Endothelial cell of umbilical vein (primary cell): ENCODE measurements around the gene KLHL17. TPM values are rescaled to one million over a fixed set of nuclear protein-coding genes. Genes with fewer than 3 reads are reported as not detected.

Experiments
- BruUV-seq: library from RNA; stranded (reverse); fragments of 400-500 nt; replicated peaks from 2 replicates; lab custom pipeline; 2021; lab: Mats Ljungman, UMichigan
- CTCF ChIA-PET: fragments of 300-600, 350-600 bp; sonication (Branson Sonifier 250); formaldehyde crosslinking; loops from one replicate; lab custom pipeline; 2021; ENCODE audit warnings: antibody characterized with exemption, inconsistent platforms; lab: Charles Lee
- POLR2A ChIA-PET: fragments of 300-600, 350-600 bp; sonication (Branson Sonifier 250); formaldehyde crosslinking; loops from one replicate; lab custom pipeline; 2021; ENCODE audit warnings: antibody characterized with exemption, inconsistent platforms; lab: Charles Lee
- DNase-seq: peaks from one replicate; pipeline ENCODE4 v3.0.0-alpha.2; 2011; ENCODE audit warnings: low read depth, low spot score
- FAIRE-seq: peaks from 2 replicates; lab custom pipeline; 2011; peaks lifted over from hg19 to GRCh38; lab: Jason Lieb, UNC
- H2AFZ ChIP-seq: 2 replicates; pipeline ENCODE4 v1.6.0; 2012; ENCODE audit warnings: low read depth, low read length, control low read depth, inconsistent platforms
- H3K27ac ChIP-seq: 2 replicates; pipeline ENCODE4 v1.5.1; 2011; ENCODE audit warnings: low read depth, mild to moderate bottlenecking, control low read depth, low read length, moderate library complexity; ENCODE audit not compliant: insufficient read depth
- H3K27me3 ChIP-seq, 2 experiments: 2 replicates each; pipeline versions ENCODE4 v1.6.0 to v1.6.1; 2011; ENCODE audit warnings: low read length in 2 of 2, mixed read lengths in 1 of 2; ENCODE audit not compliant: control insufficient read depth in 2 of 2, insufficient read depth in 2 of 2
- H3K36me3 ChIP-seq, 2 experiments: 2 replicates in 1 of 2; 3 replicates in 1 of 2; pipeline ENCODE4 v1.5.1; 2011; ENCODE audit warnings: low read length in 2 of 2, mild to moderate bottlenecking in 1 of 2, moderate library complexity in 1 of 2; ENCODE audit not compliant: control insufficient read depth in 2 of 2, insufficient read depth in 2 of 2; ENCODE audit errors: extremely low read depth in 1 of 2
- H3K4me1 ChIP-seq: 3 replicates; pipeline ENCODE4 v1.5.1; 2011; ENCODE audit warnings: mild to moderate bottlenecking, low read length; ENCODE audit not compliant: control insufficient read depth, insufficient read depth; ENCODE audit errors: extremely low read depth
- H3K4me2 ChIP-seq: 2 replicates; pipeline ENCODE4 v1.6.1; 2011; ENCODE audit warnings: low read length, control low read depth, mixed read lengths; ENCODE audit not compliant: insufficient read depth
- H3K4me3 ChIP-seq, 3 experiments: fragments of 200-600 bp in 1 of 3; sonication (generic), shearing (Covaris generic) in 1 of 3; replicated peaks in 1 of 3; 2 replicates each; pipeline ENCODE4 v1.5.1; 2011 to 2016; ENCODE audit warnings: control low read depth in 3 of 3, low read length in 3 of 3, mild to moderate bottlenecking in 2 of 3, inconsistent platforms in 1 of 3, low read depth in 1 of 3, moderate library complexity in 1 of 3; ENCODE audit not compliant: insufficient read depth in 1 of 3
- H3K79me2 ChIP-seq: 2 replicates; pipeline ENCODE4 v1.6.0; 2012; ENCODE audit warnings: low read length, inconsistent platforms; ENCODE audit not compliant: control insufficient read depth, insufficient read depth
- H3K9ac ChIP-seq: replicated peaks from 2 replicates; pipeline ENCODE3; 2011; ENCODE audit warnings: low read length, control low read depth; ENCODE audit not compliant: insufficient read depth; ENCODE audit errors: extremely low read depth
- H3K9me1 ChIP-seq: replicated peaks from 3 replicates; pipeline ENCODE4 v1.6.0; 2011; ENCODE audit warnings: mild to moderate bottlenecking, low read length; ENCODE audit not compliant: control insufficient read depth, insufficient read depth; ENCODE audit errors: extremely low read depth
- H3K9me3 ChIP-seq: replicated peaks from 2 replicates; pipeline ENCODE4 v1.5.1; 2012; ENCODE audit warnings: low read length, inconsistent platforms; ENCODE audit not compliant: control insufficient read depth, insufficient read depth
- H4K20me1 ChIP-seq: replicated peaks from 2 replicates; pipeline ENCODE3; 2011; ENCODE audit warnings: mild to moderate bottlenecking, low read length; ENCODE audit not compliant: control insufficient read depth, insufficient read depth; ENCODE audit errors: extremely low read depth
- EZH2 ChIP-seq: IDR thresholded peaks from 2 replicates; pipeline ENCODE4 v1.6.1; 2012; ENCODE audit warnings: borderline replicate concordance, low read depth, mild to moderate bottlenecking, moderate library complexity, low read length, inconsistent platforms; ENCODE audit not compliant: severe bottlenecking
- FOS ChIP-seq: IDR thresholded peaks from 2 replicates; pipeline ENCODE4 v1.6.1; 2011; ENCODE audit warnings: mild to moderate bottlenecking, low read length, moderate library complexity, borderline replicate concordance; ENCODE audit not compliant: insufficient read depth
- GATA2 ChIP-seq: IDR thresholded peaks from 2 replicates; pipeline ENCODE4 v1.7.0; 2011; ENCODE audit warnings: low read depth, mild to moderate bottlenecking, moderate library complexity, mixed read lengths, low read length; ENCODE audit not compliant: insufficient read length, insufficient read depth
- JUN ChIP-seq: IDR thresholded peaks from 2 replicates; pipeline ENCODE4 v1.6.1; 2011; ENCODE audit warnings: borderline replicate concordance, low read depth; ENCODE audit not compliant: insufficient read length, insufficient read depth
- MAX ChIP-seq: IDR thresholded peaks from 2 replicates; pipeline ENCODE4 v1.6.1; 2011; ENCODE audit not compliant: insufficient read depth, insufficient read length
- MYC ChIP-seq: IDR thresholded peaks from one replicate; pipeline ENCODE4 v1.6.1; 2011; ENCODE audit warnings: mild to moderate bottlenecking, low read depth, low read length
- POLR2AphosphoS5 ChIP-seq: IDR thresholded peaks from 2 replicates; pipeline ENCODE4 v1.6.1; 2012; ENCODE audit warnings: low read depth, mild to moderate bottlenecking, control low read depth, low read length, moderate library complexity; ENCODE audit not compliant: insufficient read depth
- dilution Hi-C: fragments of 300-500 bp; cut with MboI; formaldehyde crosslinking; loops from one replicate; pipeline ENCODE4 v1.15.0; 2019; ENCODE audit warnings: low sequenced_read_pairs; ENCODE audit not compliant: extremely low pct_ligation_motif_present
- intact Hi-C: fragments of 100-400 bp; cut with micrococcal nuclease; formaldehyde crosslinking; loops from one replicate; pipeline ENCODE4 v1.10.0; 2022
- polyA plus RNA-seq, 4 experiments: library from polyadenylated mRNA; depleted of rRNA in 3 of 4; stranded (reverse) in 3 of 4; unstranded in 1 of 4; fragments of >200 nt; gene quantifications; 2 replicates each; pipeline versions ENCODE4 v1.2.1 to v1.2.3, GENCODE V29; 2011 to 2012; ENCODE audit warnings: missing spikeins in 1 of 4
- total RNA-seq: library from RNA; stranded (reverse); gene quantifications from 2 replicates; pipeline ENCODE4 v1.2.3, GENCODE V29; 2021

The KLHL17 gene
- total and polyA plus RNA-seq, 2 donors (not counting 3 experiments of a cell fraction or from before 2014, with no cell fraction given) = 27.0 to 30.1 TPM

- FAIRE-seq (no peak), DNase-seq (no peak)
- no TSS peak for BruUV-seq
- Histone ChIP-seq H3K9me3 (no peaks in the 10 kb centered on the region), H3K27me3 (peaks cover 7 to 29% of the 10 kb centered on the region in 2 experiments), H3K4me1 (peaks cover 12% of the 10 kb centered on the region), H3K27ac (no peak overlapping the region), H3K36me3 (peaks cover 0 to 9% of the 10 kb centered on the region in 2 experiments), H3K4me3 (no peak overlapping the region), H3K9me1 (no peaks in the 10 kb centered on the region), H2AFZ (peak overlapping the region; percentile 7), H4K20me1 (no peaks in the 10 kb centered on the region), H3K9ac (no peak overlapping the region), H3K4me2 (peak overlapping the region; percentile 14), H3K79me2 (no peaks in the 10 kb centered on the region)
- CTCF ChIA-PET = interaction anchor here (0.6 to 3.2 kb wide), 7 partner anchors 8 to 72 kb away, joined by 3 to 14 read pairs (median 4); partner anchors contain the start of genes NOC2L and PLEKHN1
- dilution Hi-C loops = no loop called here
- POLR2A ChIA-PET = no interaction called here
- TF ChIP-seq MYC (no peak), JUN (no peak), EZH2 (peak; percentile 83), GATA2 (no peak)
- intact Hi-C loops = loop anchor here (2.0 kb wide), 1 partner anchor 20 kb away; the partner anchor contains the start of gene KLHL17
Observed at GRCh38 chr1:941015-941587, 19.3 kb upstream of the KLHL17 start.

GRCh38 chr1:941588-942383 is 18.6 kb upstream of the KLHL17 start:
- BruUV-seq = no TSS peak

More at GRCh38 chr1:941588-942383, 18.6 kb upstream of the KLHL17 start:
- DNase-seq (peak; percentile 16), FAIRE-seq (no peak)
- Histone ChIP-seq H4K20me1 (no peaks in the 10 kb centered on the region), H3K36me3 (peaks cover 0 to 9% of the 10 kb centered on the region in 2 experiments), H3K27ac (no peak overlapping the region), H3K4me2 (peak overlapping the region; percentile 14), H3K4me3 (no peak overlapping the region), H3K4me1 (peaks cover 12% of the 10 kb centered on the region), H3K79me2 (no peaks in the 10 kb centered on the region), H3K9me1 (no peaks in the 10 kb centered on the region), H3K9me3 (no peaks in the 10 kb centered on the region), H2AFZ (no peak overlapping the region), H3K9ac (no peak overlapping the region), H3K27me3 (peaks cover 7 to 29% of the 10 kb centered on the region in 2 experiments)
- dilution Hi-C loops (no loop called here), intact Hi-C loops (loop anchor here (2.0 kb wide), 1 partner anchor 19 kb away; the partner anchor contains the start of gene KLHL17)
- ChIA-PET CTCF (interaction anchor here (0.6 to 3.2 kb wide), 8 partner anchors 8 to 72 kb away, joined by 3 to 14 read pairs (median 3); partner anchors contain the start of genes NOC2L and PLEKHN1), POLR2A (no interaction called here)
- TF ChIP-seq FOS = no peak
- TF ChIP-seq POLR2AphosphoS5 = no peak
- no peak for TF ChIP-seq MAX
- peak; percentile 12 for TF ChIP-seq EZH2
